WERI-Rb-1 (cell line): Measurements from ENCODE around the gene ZNF366.

Experiments
- DNase-seq: peaks from one replicate; pipeline ENCODE4 v3.0.0-alpha.2; 2020
- H3K27ac ChIP-seq: fragments of 250-450 bp; sonication (Bioruptor Pico); 2 replicates; pipeline ENCODE4 v1.5.1; 2020; ENCODE audit warnings: mild to moderate bottlenecking, moderate library complexity
- H3K27me3 ChIP-seq: fragments of 250-450 bp; sonication (Bioruptor Pico); 2 replicates; pipeline ENCODE4 v1.5.1; 2021; ENCODE audit warnings: mild to moderate bottlenecking, low read depth, moderate library complexity; ENCODE audit not compliant: insufficient read depth, severe bottlenecking
- H3K36me3 ChIP-seq: fragments of 250-450 bp; sonication (Bioruptor Pico); 2 replicates; pipeline ENCODE4 v1.5.1; 2020; ENCODE audit warnings: mild to moderate bottlenecking, moderate library complexity
- H3K4me3 ChIP-seq: 2 replicates; pipeline ENCODE4 v1.5.1; 2011; ENCODE audit warnings: low read depth, mild to moderate bottlenecking, control low read depth, low read length
- H3K9me3 ChIP-seq: fragments of 250-450 bp; sonication (Bioruptor Pico); 2 replicates; pipeline ENCODE4 v1.5.1; 2021; ENCODE audit warnings: mild to moderate bottlenecking, moderate library complexity; ENCODE audit not compliant: severe bottlenecking
- TF ChIP-seq, protein P1 (sequence below): IDR thresholded peaks from 2 replicates; pipeline ENCODE4 v1.5.1; 2011; ENCODE audit warnings: low read depth, mild to moderate bottlenecking, control low read depth, inconsistent platforms, low read length

The ZNF366 gene

DNA sequence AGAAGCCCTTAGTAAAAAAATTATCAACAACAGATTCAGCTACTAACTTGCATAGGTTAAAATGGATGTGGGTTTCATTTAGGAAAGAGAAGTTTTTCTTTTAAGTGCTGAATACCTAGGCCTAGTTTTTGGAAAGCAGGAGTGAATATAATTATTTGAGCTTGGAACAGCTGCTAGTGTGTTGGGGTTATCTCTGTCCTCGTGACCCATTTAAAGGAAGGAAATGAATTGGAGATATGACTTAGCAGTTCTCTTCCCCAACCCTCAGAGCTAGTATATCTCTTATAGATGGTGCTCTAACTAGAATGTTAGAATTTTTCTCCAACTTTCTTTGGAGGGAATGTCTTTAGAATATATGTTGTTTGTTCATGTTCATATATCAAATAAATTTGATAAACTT, 38.6 kb downstream of the ZNF366 start:
- no peak for DNase-seq
- TF ChIP-seq, protein P1, sequence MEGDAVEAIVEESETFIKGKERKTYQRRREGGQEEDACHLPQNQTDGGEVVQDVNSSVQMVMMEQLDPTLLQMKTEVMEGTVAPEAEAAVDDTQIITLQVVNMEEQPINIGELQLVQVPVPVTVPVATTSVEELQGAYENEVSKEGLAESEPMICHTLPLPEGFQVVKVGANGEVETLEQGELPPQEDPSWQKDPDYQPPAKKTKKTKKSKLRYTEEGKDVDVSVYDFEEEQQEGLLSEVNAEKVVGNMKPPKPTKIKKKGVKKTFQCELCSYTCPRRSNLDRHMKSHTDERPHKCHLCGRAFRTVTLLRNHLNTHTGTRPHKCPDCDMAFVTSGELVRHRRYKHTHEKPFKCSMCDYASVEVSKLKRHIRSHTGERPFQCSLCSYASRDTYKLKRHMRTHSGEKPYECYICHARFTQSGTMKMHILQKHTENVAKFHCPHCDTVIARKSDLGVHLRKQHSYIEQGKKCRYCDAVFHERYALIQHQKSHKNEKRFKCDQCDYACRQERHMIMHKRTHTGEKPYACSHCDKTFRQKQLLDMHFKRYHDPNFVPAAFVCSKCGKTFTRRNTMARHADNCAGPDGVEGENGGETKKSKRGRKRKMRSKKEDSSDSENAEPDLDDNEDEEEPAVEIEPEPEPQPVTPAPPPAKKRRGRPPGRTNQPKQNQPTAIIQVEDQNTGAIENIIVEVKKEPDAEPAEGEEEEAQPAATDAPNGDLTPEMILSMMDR = no peak
- H3K9me3 ChIP-seq = no peaks in the 10 kb centered on the region
- no peaks in the 10 kb centered on the region for H3K36me3 ChIP-seq
- H3K4me3 ChIP-seq = no peak overlapping the region
- no peaks in the 10 kb centered on the region for H3K27me3 ChIP-seq
- H3K27ac ChIP-seq = no peak overlapping the region

DNA sequence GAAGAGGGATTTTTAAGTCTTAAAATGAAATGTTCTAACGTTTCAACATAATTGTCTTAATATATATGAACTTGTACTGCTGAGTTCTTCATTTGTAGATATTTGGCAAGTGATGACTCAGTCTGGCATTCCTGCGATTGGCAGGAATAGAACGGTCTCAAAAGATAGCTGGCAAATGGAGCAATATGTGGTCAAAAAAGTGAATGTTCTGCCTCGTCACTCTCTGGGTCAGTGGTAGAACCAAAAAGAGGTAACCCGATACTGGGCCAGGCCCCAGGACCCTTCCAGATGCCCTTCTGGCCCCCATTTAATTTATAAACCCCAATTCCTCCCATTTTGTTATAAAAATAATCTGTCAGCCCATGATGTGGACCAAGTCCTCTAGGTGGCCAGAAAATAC, 39.2 kb downstream of the ZNF366 start:
- no peak for DNase-seq
- no peaks in the 10 kb centered on the region for H3K9me3 ChIP-seq
- H3K27me3 ChIP-seq = no peaks in the 10 kb centered on the region
- no peaks in the 10 kb centered on the region for H3K36me3 ChIP-seq
- TF ChIP-seq, protein P1 = no peak
- H3K27ac ChIP-seq = no peak overlapping the region
- H3K4me3 ChIP-seq = no peak overlapping the region

DNA sequence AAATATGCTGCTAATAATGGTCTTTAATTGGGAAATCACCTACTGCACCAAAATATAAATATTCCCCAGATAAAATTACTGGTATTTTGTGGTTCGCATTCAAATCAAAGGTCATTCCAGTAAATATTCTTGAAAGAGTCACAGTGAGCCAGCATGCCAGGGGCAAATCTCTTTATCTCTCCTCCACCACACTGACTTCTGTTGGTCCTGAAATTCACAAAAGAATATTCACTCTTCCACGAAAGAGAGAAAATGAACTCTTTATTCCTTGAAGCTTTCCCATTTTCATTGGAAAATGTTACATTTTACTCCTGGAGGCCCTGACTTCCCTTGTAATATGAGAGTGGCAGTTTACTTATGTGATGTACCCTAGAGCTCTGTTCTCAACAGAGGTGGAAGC, 39.7 kb downstream of the ZNF366 start:
- H3K27ac ChIP-seq = no peak overlapping the region

DNA sequence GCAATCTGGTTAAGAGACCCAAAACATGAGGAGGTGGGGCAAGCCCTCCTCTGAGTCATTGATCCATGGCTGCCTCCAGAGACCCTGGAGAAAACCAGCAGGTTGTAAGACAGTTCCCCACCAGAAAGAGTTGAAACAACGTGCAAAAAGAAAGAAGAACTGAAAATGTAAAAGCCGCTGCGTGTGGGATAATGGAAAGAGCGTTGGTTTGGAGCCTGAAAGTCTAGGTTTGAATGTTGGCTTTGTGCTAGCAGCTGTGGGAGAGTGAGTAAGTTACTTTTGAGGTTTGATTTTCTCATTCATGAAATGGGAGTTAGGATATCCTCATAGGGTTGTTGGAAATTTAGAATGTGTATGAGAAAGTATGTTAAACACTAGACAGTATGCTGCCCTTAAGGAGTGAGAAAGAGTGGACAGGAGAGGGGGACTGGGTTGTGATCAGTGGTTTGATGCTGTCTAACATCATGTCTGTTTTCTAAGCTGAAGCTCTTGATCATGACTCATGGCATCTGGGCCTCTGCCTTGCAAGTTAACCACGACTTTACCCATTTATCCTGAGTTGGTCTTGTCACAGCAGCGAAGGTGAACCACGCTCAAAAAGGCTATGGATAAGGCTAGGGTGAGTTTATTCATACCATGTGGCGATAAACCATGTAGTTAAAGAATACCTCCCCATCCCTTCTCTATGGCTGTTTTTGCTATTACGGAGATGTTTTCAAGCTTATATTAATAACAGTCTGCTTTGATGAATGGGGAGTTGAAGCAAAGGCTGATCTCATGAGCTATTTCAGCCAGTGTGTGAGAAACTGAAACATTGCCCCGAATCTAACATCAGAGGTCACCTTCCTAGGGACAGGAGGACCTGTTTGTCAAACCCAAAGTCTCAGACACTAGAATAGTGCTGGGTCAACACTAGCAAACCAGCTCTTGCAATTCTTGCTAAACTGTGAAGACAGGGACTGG, 41.3 kb downstream of the ZNF366 start:
- H3K27me3 ChIP-seq = no peaks in the 10 kb centered on the region
- no peaks in the 10 kb centered on the region for H3K9me3 ChIP-seq
- DNase-seq = no peak
- H3K4me3 ChIP-seq = no peak overlapping the region
- no peaks in the 10 kb centered on the region for H3K36me3 ChIP-seq
- TF ChIP-seq, protein P1 = no peak
- H3K27ac ChIP-seq = no peak overlapping the region

More for the DNA sequence above, 39.7 kb downstream of the ZNF366 start:
- no peaks in the 10 kb centered on the region for H3K9me3 ChIP-seq
- no peak for DNase-seq
- no peaks in the 10 kb centered on the region for H3K36me3 ChIP-seq
- no peaks in the 10 kb centered on the region for H3K27me3 ChIP-seq
- no peak overlapping the region for H3K4me3 ChIP-seq
- TF ChIP-seq, protein P1 = no peak

DNA sequence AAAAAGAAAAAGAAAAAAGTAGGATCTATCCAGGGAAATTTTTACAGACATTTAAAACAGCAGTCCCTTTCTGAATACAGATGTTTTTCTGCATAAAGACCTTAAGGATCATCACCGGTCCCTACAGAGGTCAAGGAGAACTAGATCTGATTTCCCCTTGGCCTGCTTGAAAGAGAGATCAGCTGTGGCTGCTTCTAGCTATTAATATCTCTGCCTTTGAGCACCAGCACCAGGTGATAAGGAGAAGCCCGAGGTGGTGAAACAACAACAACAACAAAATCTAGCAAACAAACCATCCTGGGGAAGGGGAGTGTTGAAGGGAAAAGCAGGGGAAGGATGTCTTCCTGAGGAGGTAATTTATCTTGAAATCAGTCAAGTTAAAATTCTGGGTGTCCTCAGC, 42.1 kb downstream of the ZNF366 start:
- Histone ChIP-seq H3K27ac (no peak overlapping the region), H3K4me3 (no peak overlapping the region)

More for the DNA sequence above, 42.1 kb downstream of the ZNF366 start:
- TF ChIP-seq, protein P1 = no peak
- H3K9me3 ChIP-seq = no peaks in the 10 kb centered on the region
- no peaks in the 10 kb centered on the region for H3K36me3 ChIP-seq
- no peak for DNase-seq
- H3K27me3 ChIP-seq = no peaks in the 10 kb centered on the region
